ENCODE measurements around the gene CXCL13.
"Not testable (repeated sequence)": the region's sequence is repeated elsewhere in the genome, so short reads cannot be mapped to it uniquely, and the experiment has no call there.

Gene CXCL13

GRCh38 chr4:77652237-77652897 is 46.7 kb downstream of the CXCL13 start:
- Histone ChIP-seq H3K4me1 (ENCODE audit: control insufficient read depth, insufficient read depth, low read length, poor library complexity, severe bottlenecking) (no peaks in the 10 kb centered on the region), H3K4me3 (ENCODE audit: insufficient read depth, low read depth, low read length, poor library complexity, severe bottlenecking) (no peak overlapping the region), H3K36me3 (ENCODE audit: control insufficient read depth, insufficient read depth, low read length) (no peaks in the 10 kb centered on the region), H3K27me3 (replicated peaks; ENCODE audit: control insufficient read depth, insufficient read depth, low read length, poor library complexity, severe bottlenecking) (no peaks in the 10 kb centered on the region), H3K9me3 (ENCODE audit: control insufficient read depth, low read length) (no peaks in the 10 kb centered on the region), H3K27ac (ENCODE audit: insufficient read depth, low read length, poor library complexity, severe bottlenecking) (no peak overlapping the region)
- no peak for DNase-seq

- no peak for DNase-seq
- no peak overlapping the region for H3K27ac ChIP-seq (ENCODE audit: insufficient read depth, low read length, poor library complexity, severe bottlenecking)
- no peak overlapping the region for H3K4me3 ChIP-seq (ENCODE audit: insufficient read depth, low read depth, low read length, poor library complexity, severe bottlenecking)
- H3K36me3 ChIP-seq (ENCODE audit: control insufficient read depth, insufficient read depth, low read length), result no peaks in the 10 kb centered on the region
- H3K9me3 ChIP-seq (ENCODE audit: control insufficient read depth, low read length), result no peaks in the 10 kb centered on the region
- no peaks in the 10 kb centered on the region for H3K4me1 ChIP-seq (ENCODE audit: control insufficient read depth, insufficient read depth, low read length, poor library complexity, severe bottlenecking)
- H3K27me3 ChIP-seq (replicated peaks; ENCODE audit: control insufficient read depth, insufficient read depth, low read length, poor library complexity, severe bottlenecking), result no peaks in the 10 kb centered on the region
These were observed 47.6 kb downstream of the CXCL13 start for GRCh38 chr4:77653162-77653758.

GRCh38 chr4:77660318-77660717 is 54.7 kb downstream of the CXCL13 start:
- H3K36me3 ChIP-seq (ENCODE audit: control insufficient read depth, insufficient read depth, low read length); DNase-seq; H3K9me3 ChIP-seq (ENCODE audit: control insufficient read depth, low read length); H3K4me1 ChIP-seq (ENCODE audit: control insufficient read depth, insufficient read depth, low read length, poor library complexity, severe bottlenecking); H3K27ac ChIP-seq (ENCODE audit: insufficient read depth, low read length, poor library complexity, severe bottlenecking); H3K4me3 ChIP-seq (ENCODE audit: insufficient read depth, low read depth, low read length, poor library complexity, severe bottlenecking); H3K27me3 ChIP-seq (replicated peaks; ENCODE audit: control insufficient read depth, insufficient read depth, low read length, poor library complexity, severe bottlenecking): not testable (repeated sequence)
